Esophagus muscularis mucosa (tissue), 4 donors: ENCODE measurements around the gene TOE1. TPM values are rescaled to one million over a fixed set of nuclear protein-coding genes. Genes with fewer than 3 reads are reported as not detected.

Experiments
- DNase-seq: peaks from one replicate; pipeline ENCODE4 v3.0.0-alpha.2; 2017; ENCODE audit errors: extremely low spot score
- H3K27ac ChIP-seq, 4 donors: fragments of 200-600 bp; sonication (generic); replicated peaks in 1 of 4; 1 replicate in 3 of 4; 2 replicates in 1 of 4; pipeline ENCODE4 v1.5.1; 2016 to 2019; ENCODE audit warnings: mild to moderate bottlenecking in 1 of 4
- H3K27me3 ChIP-seq, 4 donors: fragments of 200-600 bp; sonication (generic); one replicate each; pipeline versions ENCODE4 v1.5.1 to v1.6.0; 2016 to 2019
- H3K36me3 ChIP-seq, 4 donors: fragments of 200-600 bp; sonication (generic); one replicate each; pipeline ENCODE4 v1.5.1; 2016 to 2019
- H3K4me1 ChIP-seq, 4 donors: fragments of 200-600 bp; sonication (generic); one replicate each; pipeline ENCODE4 v1.5.1; 2016 to 2019
- H3K4me3 ChIP-seq, 4 donors: fragments of 200-600 bp; sonication (generic); 1 replicate in 2 of 4; 2 replicates in 2 of 4; pipeline ENCODE4 v1.5.1; 2016 to 2019; ENCODE audit warnings: mild to moderate bottlenecking in 4 of 4, moderate library complexity in 1 of 4
- H3K9me3 ChIP-seq, 4 donors: fragments of 200-600 bp; sonication (generic); 1 replicate in 3 of 4; 2 replicates in 1 of 4; pipeline ENCODE4 v1.5.1; 2016 to 2019
- CTCF ChIP-seq, 3 experiments: fragments of 200-600 bp in 2 of 3; fragments of 450-650 bp in 1 of 3; sonication (generic) in 2 of 3; IDR thresholded peaks; one replicate each; pipeline ENCODE4 v1.5.1; 2017 to 2019; ENCODE audit warnings: antibody characterized with exemption in 3 of 3, mild to moderate bottlenecking in 2 of 3, moderate library complexity in 1 of 3
- EP300 ChIP-seq: sonication (generic); formaldehyde crosslinking; IDR thresholded peaks from one replicate; pipeline ENCODE4 v1.6.1; 2017; ENCODE audit warnings: antibody characterized with exemption
- POLR2A ChIP-seq: fragments of 450-650 bp; IDR thresholded peaks from one replicate; pipeline ENCODE4 v1.6.1; 2017; ENCODE audit warnings: antibody characterized with exemption, moderate library complexity, mild to moderate bottlenecking, low read depth
- POLR2AphosphoS5 ChIP-seq, 2 donors: sonication (generic); formaldehyde crosslinking; IDR thresholded peaks; one replicate each; pipeline ENCODE4 v1.6.1; 2017; ENCODE audit warnings: antibody characterized with exemption in 2 of 2
- WGBS: methylation state at CpG from one replicate; pipeline ENCODE4 v1.1.5; 2018; 5-methylcytosine and 5-hydroxymethylcytosine counted together
- intact Hi-C: fragments of 100-400 bp; cut with DNase I; formaldehyde crosslinking; loops from one replicate; pipeline ENCODE4 v1.15.1; 2023
- total RNA-seq, 4 donors: library from RNA; depleted of rRNA; stranded (reverse); fragments of >200 nt; gene quantifications; one replicate each; pipeline versions ENCODE4 v1.1.0 to v1.2.1, GENCODE V29; 2016

The TOE1 gene
- total RNA-seq, 4 donors from 2014 or later = 5.0 to 11.8 (median 7.6) TPM

GRCh38 chr1:45386219-45386618 lies 46.2 kb downstream of the TOE1 start:
- intact Hi-C loops = no loop called here
- Histone ChIP-seq H3K9me3 (no peaks in the 10 kb centered on the region), H3K4me1 (no peaks in the 10 kb centered on the region), H3K4me3 (no peak overlapping the region), H3K27ac (no peak overlapping the region), H3K36me3 (no peaks in the 10 kb centered on the region), H3K27me3 (no peaks in the 10 kb centered on the region)
- no peak for TF ChIP-seq POLR2AphosphoS5 (IDR thresholded peaks at IDR 0.05)
- no peak for TF ChIP-seq CTCF (IDR thresholded peaks at IDR 0.05)
- no peak for TF ChIP-seq EP300
- no peak for TF ChIP-seq POLR2A
- no peak for DNase-seq
- WGBS = 100% methylated on average over 3 of the region's 3 CpGs

Other genes starting within 250 kb of the TOE1 start
- gene ZSWIM5, start 133.6 kb upstream of the TOE1 start, total RNA-seq = 1 to 10 TPM; 3.3 to 6.2 (median 5.3) TPM
- under 1 TPM in 2 of 4 donors, not detected in 2; 0.17 to 0.19 TPM for gene HPDL, start 13.3 kb upstream of the TOE1 start, total RNA-seq
- gene MUTYH, start 270 bp downstream of the TOE1 start, total RNA-seq = 10 to 100 TPM in 3 of 4 donors, 1 to 10 TPM in 1; 10.0 to 22.1 (median 14.9) TPM
- gene TESK2, start 151.0 kb downstream of the TOE1 start, total RNA-seq = 1 to 10 TPM; 3.3 to 6.5 (median 4.8) TPM
- gene CCDC163, start 159.9 kb downstream of the TOE1 start, total RNA-seq = 1 to 10 TPM in 2 of 4 donors, under 1 TPM in 2; 0.50 to 1.3 (median 0.98) TPM
- gene MMACHC, start 160.1 kb downstream of the TOE1 start, total RNA-seq = 1 to 10 TPM; 1.3 to 4.6 (median 3.3) TPM
- 100 to 1,000 TPM; 244 to 349 (median 321) TPM for gene PRDX1, start 181.7 kb downstream of the TOE1 start, total RNA-seq
- 10 to 100 TPM; 45.6 to 64.0 (median 51.0) TPM for gene AKR1A1, start 210.7 kb downstream of the TOE1 start, total RNA-seq
- gene NASP, start 243.9 kb downstream of the TOE1 start, total RNA-seq = 10 to 100 TPM; 51.4 to 60.6 (median 53.5) TPM